GM23338 (cell line): ENCODE results near the gene DLL4. TPM values are rescaled to one million over a fixed set of nuclear protein-coding genes. Genes with fewer than 3 reads are reported as not detected.

Experiments used
- ATAC-seq: fragments of 200-7000 bp; cut with Tn5 transposase; 3 replicates; pipeline ENCODE4 v1.9.1; 2020
- DNase-seq: peaks from one replicate; pipeline ENCODE4 v3.0.0-alpha.2; 2015; ENCODE audit warnings: low spot score
- H2AFZ ChIP-seq: fragments of 200-600 bp; sonication (generic); 2 replicates; pipeline ENCODE4 v1.8.0; 2016; ENCODE audit warnings: antibody characterized with exemption, mild to moderate bottlenecking, moderate library complexity
- H3F3A ChIP-seq: fragments of 200-600 bp; sonication (generic); replicated peaks from 2 replicates; pipeline ENCODE4 v1.8.0; 2017; ENCODE audit warnings: antibody characterized with exemption, mixed run types, low read depth
- H3K27ac ChIP-seq: fragments of 200-600 bp; sonication (generic); 2 replicates; pipeline ENCODE4 v1.6.1; 2016; ENCODE audit warnings: low read depth
- H3K27me3 ChIP-seq: fragments of 200-600 bp; sonication (generic); 2 replicates; pipeline ENCODE4 v1.8.0; 2016; ENCODE audit warnings: mild to moderate bottlenecking, mixed run types, moderate library complexity; ENCODE audit not compliant: insufficient read depth
- H3K36me3 ChIP-seq: fragments of 200-600 bp; sonication (generic); 2 replicates; pipeline ENCODE4 v1.8.0; 2016; ENCODE audit warnings: mild to moderate bottlenecking; ENCODE audit not compliant: insufficient read depth
- H3K4me1 ChIP-seq: fragments of 200-600 bp; sonication (generic); 2 replicates; pipeline ENCODE4 v1.8.0; 2016; ENCODE audit warnings: mild to moderate bottlenecking, moderate library complexity; ENCODE audit not compliant: insufficient read depth
- H3K4me2 ChIP-seq: fragments of 200-600 bp; sonication (generic); 2 replicates; pipeline ENCODE4 v1.7.1; 2017; ENCODE audit warnings: mixed run types
- H3K4me3 ChIP-seq: fragments of 200-600 bp; sonication (generic); 2 replicates; pipeline ENCODE4 v1.6.1; 2016; ENCODE audit warnings: mixed run types
- H3K79me2 ChIP-seq: fragments of 200-600 bp; sonication (generic); replicated peaks from 2 replicates; pipeline ENCODE4 v1.8.0; 2017; ENCODE audit warnings: mild to moderate bottlenecking; ENCODE audit not compliant: insufficient read depth
- H3K9me2 ChIP-seq: fragments of 200-600 bp; sonication (generic); 2 replicates; pipeline ENCODE4 v1.8.0; 2017; ENCODE audit not compliant: insufficient read depth
- H4K20me1 ChIP-seq: fragments of 200-600 bp; sonication (generic); replicated peaks from 2 replicates; pipeline ENCODE4 v1.8.0; 2017; ENCODE audit warnings: mild to moderate bottlenecking; ENCODE audit not compliant: insufficient read depth
- H3K27ac Mint-ChIP-seq: 2 replicates; pipeline ENCODE4 v1.8.0; 2020; ENCODE audit warnings: inconsistent platforms, mild to moderate bottlenecking, moderate library complexity, mixed read lengths
- H3K27me3 Mint-ChIP-seq: 3 replicates; pipeline ENCODE4 v1.8.0; 2022; ENCODE audit warnings: low read depth, mild to moderate bottlenecking, moderate library complexity, mixed read lengths, inconsistent platforms; ENCODE audit not compliant: insufficient read depth, poor library complexity
- H3K36me3 Mint-ChIP-seq: 3 replicates; pipeline ENCODE4 v1.8.0; 2021; ENCODE audit warnings: low read depth, mild to moderate bottlenecking, inconsistent platforms, moderate library complexity, mixed read lengths
- H3K4me1 Mint-ChIP-seq: 3 replicates; pipeline ENCODE4 v1.8.0; 2020; ENCODE audit warnings: mild to moderate bottlenecking, inconsistent platforms, mixed read lengths
- H3K4me3 Mint-ChIP-seq: 3 replicates; pipeline ENCODE4 v1.8.0; 2021; ENCODE audit warnings: moderate library complexity, mild to moderate bottlenecking, inconsistent platforms, mixed read lengths
- H3K9me3 Mint-ChIP-seq: 3 replicates; pipeline ENCODE4 v1.8.0; 2020; ENCODE audit warnings: moderate library complexity, mild to moderate bottlenecking, inconsistent platforms, mixed read lengths
- NANOG ChIP-seq: IDR thresholded peaks from 2 replicates; pipeline ENCODE4 v1.6.1; 2016; ENCODE audit warnings: antibody characterized with exemption, borderline replicate concordance
- POLR2AphosphoS5 ChIP-seq: IDR thresholded peaks from 2 replicates; pipeline ENCODE4 v1.6.1; 2016; ENCODE audit warnings: antibody characterized with exemption, low read depth
- ZNF331 ChIP-seq: fragments of 250-450 bp; sonication (Bioruptor Pico); IDR thresholded peaks from 2 replicates; pipeline ENCODE4 v1.5.0; 2020; ENCODE audit warnings: low read depth, mild to moderate bottlenecking, moderate library complexity
- polyA plus RNA-seq: library from polyadenylated mRNA; unstranded; fragments of >200 nt; fragmentation: Nextera tagmentation; extraction: Ambion mirVana; gene quantifications from 2 replicates; pipeline ENCODE4 v1.2.1, GENCODE V29; 2016
- total RNA-seq: library from RNA; depleted of rRNA; stranded (reverse); fragments of >200 nt; shearing (Covaris generic); gene quantifications from 2 replicates; pipeline ENCODE4 v1.2.3, GENCODE V29; 2014
- TF ChIP-seq, protein P1 (sequence below), 2 experiments: fragments of 200-600 bp in 1 of 2; sonication (generic) in 1 of 2; conservative IDR thresholded peaks; 2 replicates each; pipeline versions ENCODE4 v1.5.1 to v1.6.1; 2016 to 2017; ENCODE audit warnings: antibody characterized with exemption in 2 of 2, low read depth in 2 of 2, mild to moderate bottlenecking in 2 of 2, moderate library complexity in 1 of 2
- TF ChIP-seq, protein P2 (sequence below): fragments of 250-450 bp; sonication (Bioruptor Pico); IDR thresholded peaks from 2 replicates; pipeline ENCODE4 v1.5.0; 2020; ENCODE audit warnings: mild to moderate bottlenecking, moderate library complexity

The DLL4 gene
- total and polyA plus RNA-seq, 2 experiments from 2014 or later, result 0.31 to 0.99 TPM

DNA sequence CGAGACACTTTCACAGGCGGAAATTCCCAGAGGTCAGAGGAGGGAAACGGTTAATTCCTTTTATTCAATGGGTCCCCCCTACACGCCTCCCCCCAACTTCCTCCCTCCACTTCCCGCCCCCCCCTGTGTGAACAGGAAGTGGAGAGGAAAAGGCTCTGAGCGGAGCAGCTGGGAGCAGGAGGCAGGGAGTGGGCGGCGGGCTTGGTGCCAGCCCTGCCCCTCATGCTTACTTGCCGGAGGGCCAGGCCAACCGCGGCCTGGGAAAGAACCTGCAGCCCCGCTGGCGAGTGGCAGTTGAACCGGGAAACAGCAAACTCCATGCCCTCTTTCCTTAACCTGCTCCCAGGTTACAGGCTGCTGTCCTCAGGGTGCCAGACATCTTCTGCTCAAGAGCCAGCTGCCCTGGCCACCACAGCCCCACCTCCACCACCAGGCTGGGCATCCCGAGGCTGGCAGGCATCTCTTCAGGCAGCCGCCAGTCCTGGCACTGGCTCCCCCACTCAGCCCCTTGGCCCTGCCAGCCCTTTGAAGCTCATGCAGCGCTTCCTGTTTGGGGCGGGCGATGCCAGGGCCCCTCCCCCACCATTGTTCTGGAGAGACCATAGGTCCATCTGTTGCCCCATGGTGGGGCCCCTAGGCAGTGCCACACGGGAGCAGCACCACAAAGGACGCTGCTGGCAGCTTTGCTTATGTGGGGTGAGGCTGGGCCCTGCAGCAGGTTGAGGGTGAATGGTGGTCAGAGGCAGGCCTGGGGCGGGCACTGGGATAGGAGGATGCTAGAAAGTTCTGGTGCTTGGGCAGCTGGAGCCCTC, 21.9 kb upstream of the DLL4 start (continued):
- no peak for TF ChIP-seq ZNF331 (CRISPR knock-in tag)
- TF ChIP-seq, protein P1, sequence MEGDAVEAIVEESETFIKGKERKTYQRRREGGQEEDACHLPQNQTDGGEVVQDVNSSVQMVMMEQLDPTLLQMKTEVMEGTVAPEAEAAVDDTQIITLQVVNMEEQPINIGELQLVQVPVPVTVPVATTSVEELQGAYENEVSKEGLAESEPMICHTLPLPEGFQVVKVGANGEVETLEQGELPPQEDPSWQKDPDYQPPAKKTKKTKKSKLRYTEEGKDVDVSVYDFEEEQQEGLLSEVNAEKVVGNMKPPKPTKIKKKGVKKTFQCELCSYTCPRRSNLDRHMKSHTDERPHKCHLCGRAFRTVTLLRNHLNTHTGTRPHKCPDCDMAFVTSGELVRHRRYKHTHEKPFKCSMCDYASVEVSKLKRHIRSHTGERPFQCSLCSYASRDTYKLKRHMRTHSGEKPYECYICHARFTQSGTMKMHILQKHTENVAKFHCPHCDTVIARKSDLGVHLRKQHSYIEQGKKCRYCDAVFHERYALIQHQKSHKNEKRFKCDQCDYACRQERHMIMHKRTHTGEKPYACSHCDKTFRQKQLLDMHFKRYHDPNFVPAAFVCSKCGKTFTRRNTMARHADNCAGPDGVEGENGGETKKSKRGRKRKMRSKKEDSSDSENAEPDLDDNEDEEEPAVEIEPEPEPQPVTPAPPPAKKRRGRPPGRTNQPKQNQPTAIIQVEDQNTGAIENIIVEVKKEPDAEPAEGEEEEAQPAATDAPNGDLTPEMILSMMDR (conservative IDR thresholded peaks at IDR 0.05; ENCODE audit: low read depth in 2 of 2), result no peak

DNA sequence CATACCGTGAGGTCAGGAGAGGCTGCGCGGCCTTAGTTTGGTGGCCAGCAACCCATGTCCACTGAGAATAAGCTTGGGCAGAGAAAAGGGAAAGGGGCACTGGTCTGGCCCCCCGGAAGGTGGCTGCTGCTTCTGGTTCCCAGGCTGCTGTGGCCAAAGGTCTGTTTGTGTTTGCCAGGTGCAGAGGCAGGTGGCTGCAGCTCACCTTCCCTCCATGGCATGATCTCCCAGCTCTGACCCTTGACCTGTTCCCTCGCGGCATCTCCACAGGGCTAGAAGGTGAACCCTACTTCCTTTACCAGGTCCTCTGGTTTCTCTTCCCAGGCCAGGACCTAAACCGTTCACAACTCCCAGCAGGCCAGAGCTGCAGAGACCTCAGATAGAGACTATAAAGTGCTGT, 21.0 kb upstream of the DLL4 start:
- H3K27me3 ChIP-seq, result no peaks in the 10 kb centered on the region
- H3K9me2 ChIP-seq, result no peaks in the 10 kb centered on the region
- Mint-ChIP-seq H3K4me1 (peaks cover 39% of the 10 kb centered on the region), H3K4me3 (no peak overlapping the region; the same call in 2 of the 3 replicates), H3K27ac (no peak overlapping the region), H3K9me3 (no peaks in the 10 kb centered on the region), H3K27me3 (peaks cover 22% of the 10 kb centered on the region), H3K36me3 (peaks cover 23% of the 10 kb centered on the region)
- ATAC-seq (no peak), DNase-seq (no peak)
- no peak overlapping the region for H3K27ac ChIP-seq
- H3K4me2 ChIP-seq, result no peak overlapping the region
- peaks cover 27% of the 10 kb centered on the region for H3K4me1 ChIP-seq
- TF ChIP-seq NANOG (no peak), POLR2AphosphoS5 (no peak)
- TF ChIP-seq, protein P2, sequence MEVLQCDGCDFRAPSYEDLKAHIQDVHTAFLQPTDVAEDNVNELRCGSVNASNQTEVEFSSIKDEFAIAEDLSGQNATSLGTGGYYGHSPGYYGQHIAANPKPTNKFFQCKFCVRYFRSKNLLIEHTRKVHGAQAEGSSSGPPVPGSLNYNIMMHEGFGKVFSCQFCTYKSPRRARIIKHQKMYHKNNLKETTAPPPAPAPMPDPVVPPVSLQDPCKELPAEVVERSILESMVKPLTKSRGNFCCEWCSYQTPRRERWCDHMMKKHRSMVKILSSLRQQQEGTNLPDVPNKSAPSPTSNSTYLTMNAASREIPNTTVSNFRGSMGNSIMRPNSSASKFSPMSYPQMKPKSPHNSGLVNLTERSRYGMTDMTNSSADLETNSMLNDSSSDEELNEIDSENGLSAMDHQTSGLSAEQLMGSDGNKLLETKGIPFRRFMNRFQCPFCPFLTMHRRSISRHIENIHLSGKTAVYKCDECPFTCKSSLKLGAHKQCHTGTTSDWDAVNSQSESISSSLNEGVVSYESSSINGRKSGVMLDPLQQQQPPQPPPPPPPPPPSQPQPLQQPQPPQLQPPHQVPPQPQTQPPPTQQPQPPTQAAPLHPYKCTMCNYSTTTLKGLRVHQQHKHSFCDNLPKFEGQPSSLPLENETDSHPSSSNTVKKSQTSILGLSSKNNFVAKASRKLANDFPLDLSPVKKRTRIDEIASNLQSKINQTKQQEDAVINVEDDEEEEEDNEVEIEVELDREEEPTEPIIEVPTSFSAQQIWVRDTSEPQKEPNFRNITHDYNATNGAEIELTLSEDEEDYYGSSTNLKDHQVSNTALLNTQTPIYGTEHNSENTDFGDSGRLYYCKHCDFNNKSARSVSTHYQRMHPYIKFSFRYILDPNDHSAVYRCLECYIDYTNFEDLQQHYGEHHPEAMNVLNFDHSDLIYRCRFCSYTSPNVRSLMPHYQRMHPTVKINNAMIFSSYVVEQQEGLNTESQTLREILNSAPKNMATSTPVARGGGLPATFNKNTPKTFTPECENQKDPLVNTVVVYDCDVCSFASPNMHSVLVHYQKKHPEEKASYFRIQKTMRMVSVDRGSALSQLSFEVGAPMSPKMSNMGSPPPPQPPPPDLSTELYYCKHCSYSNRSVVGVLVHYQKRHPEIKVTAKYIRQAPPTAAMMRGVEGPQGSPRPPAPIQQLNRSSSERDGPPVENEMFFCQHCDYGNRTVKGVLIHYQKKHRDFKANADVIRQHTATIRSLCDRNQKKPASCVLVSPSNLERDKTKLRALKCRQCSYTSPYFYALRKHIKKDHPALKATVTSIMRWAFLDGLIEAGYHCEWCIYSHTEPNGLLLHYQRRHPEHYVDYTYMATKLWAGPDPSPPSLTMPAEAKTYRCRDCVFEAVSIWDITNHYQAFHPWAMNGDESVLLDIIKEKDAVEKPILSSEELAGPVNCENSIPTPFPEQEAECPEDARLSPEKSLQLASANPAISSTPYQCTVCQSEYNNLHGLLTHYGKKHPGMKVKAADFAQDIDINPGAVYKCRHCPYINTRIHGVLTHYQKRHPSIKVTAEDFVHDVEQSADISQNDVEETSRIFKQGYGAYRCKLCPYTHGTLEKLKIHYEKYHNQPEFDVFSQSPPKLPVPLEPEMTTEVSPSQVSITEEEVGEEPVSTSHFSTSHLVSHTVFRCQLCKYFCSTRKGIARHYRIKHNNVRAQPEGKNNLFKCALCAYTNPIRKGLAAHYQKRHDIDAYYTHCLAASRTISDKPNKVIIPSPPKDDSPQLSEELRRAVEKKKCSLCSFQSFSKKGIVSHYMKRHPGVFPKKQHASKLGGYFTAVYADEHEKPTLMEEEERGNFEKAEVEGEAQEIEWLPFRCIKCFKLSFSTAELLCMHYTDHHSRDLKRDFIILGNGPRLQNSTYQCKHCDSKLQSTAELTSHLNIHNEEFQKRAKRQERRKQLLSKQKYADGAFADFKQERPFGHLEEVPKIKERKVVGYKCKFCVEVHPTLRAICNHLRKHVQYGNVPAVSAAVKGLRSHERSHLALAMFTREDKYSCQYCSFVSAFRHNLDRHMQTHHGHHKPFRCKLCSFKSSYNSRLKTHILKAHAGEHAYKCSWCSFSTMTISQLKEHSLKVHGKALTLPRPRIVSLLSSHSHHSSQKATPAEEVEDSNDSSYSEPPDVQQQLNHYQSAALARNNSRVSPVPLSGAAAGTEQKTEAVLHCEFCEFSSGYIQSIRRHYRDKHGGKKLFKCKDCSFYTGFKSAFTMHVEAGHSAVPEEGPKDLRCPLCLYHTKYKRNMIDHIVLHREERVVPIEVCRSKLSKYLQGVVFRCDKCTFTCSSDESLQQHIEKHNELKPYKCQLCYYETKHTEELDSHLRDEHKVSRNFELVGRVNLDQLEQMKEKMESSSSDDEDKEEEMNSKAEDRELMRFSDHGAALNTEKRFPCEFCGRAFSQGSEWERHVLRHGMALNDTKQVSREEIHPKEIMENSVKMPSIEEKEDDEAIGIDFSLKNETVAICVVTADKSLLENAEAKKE (CRISPR knock-in tag), result no peak
- no peak overlapping the region for H2AFZ ChIP-seq
- H3K79me2 ChIP-seq, result no peaks in the 10 kb centered on the region
- peaks cover 18% of the 10 kb centered on the region; the same call in 1 of the 2 replicates for H3F3A ChIP-seq
- H3K36me3 ChIP-seq, result no peaks in the 10 kb centered on the region
- no peak overlapping the region for H3K4me3 ChIP-seq
- H4K20me1 ChIP-seq, result peaks cover 7% of the 10 kb centered on the region
